Measurements from ENCODE around the gene AOPEP. TPM values are rescaled to one million over a fixed set of nuclear protein-coding genes. Genes with fewer than 3 reads are reported as not detected.
A peak's percentile ranks its signal among the peaks of the same experiment; 100 is the strongest.
"Not testable (repeated sequence)": the region's sequence is repeated elsewhere in the genome, so short reads cannot be mapped to it uniquely, and the experiment has no call there.

The AOPEP gene
- total and polyA plus RNA-seq, 2 of the 13 experiments (the other 11 are each of a cell fraction or from before 2014, with no cell fraction given): 22.2 to 41.6 TPM

DNA sequence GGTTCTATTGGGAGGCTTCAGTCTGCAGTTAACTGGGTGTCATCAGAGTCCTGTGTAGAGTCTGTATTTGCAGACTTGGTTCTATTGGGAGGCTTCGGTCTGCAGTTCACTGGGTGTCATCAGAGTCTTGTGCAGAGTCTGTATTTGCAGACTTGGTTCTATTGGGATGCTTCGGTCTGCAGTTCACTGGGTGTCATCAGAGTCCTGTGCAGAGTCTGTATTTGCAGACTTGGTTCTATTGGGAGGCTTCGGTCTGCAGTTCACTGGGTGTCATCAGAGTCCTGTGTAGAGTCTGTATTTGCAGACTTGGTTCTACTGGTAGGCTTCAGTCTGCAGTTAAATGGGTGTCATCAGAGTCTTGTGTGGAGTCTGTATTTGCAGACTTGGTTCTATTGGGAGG is 239.5 kb downstream of the AOPEP start (continued):
- TF ChIP-seq HNF4G (IDR thresholded peaks at IDR 0.05; ENCODE audit: borderline replicate concordance, low read depth, low read length): peak; percentile 22; the same call in 1 of the 2 replicates
- TF ChIP-seq HNF4G (CRISPR knock-in tag; IDR thresholded peaks at IDR 0.05; ENCODE audit: borderline replicate concordance, low read depth); SOX6 (IDR thresholded peaks at IDR 0.05); FOXP1 (CRISPR knock-in tag; IDR thresholded peaks at IDR 0.05); CREM (CRISPR knock-in tag; IDR thresholded peaks at IDR 0.05): not testable (repeated sequence)
- TF ChIP-seq, protein P1, sequence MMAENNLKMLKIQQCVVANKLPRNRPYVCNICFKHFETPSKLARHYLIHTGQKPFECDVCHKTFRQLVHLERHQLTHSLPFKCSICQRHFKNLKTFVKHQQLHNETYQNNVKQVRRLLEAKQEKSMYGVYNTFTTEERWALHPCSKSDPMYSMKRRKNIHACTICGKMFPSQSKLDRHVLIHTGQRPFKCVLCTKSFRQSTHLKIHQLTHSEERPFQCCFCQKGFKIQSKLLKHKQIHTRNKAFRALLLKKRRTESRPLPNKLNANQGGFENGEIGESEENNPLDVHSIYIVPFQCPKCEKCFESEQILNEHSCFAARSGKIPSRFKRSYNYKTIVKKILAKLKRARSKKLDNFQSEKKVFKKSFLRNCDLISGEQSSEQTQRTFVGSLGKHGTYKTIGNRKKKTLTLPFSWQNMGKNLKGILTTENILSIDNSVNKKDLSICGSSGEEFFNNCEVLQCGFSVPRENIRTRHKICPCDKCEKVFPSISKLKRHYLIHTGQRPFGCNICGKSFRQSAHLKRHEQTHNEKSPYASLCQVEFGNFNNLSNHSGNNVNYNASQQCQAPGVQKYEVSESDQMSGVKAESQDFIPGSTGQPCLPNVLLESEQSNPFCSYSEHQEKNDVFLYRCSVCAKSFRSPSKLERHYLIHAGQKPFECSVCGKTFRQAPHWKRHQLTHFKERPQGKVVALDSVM (CRISPR knock-in tag; IDR thresholded peaks at IDR 0.05): peak; percentile 26; the same call in 1 of the 2 replicates
- TF ChIP-seq TBX2 (CRISPR knock-in tag; IDR thresholded peaks at IDR 0.05; ENCODE audit: borderline replicate concordance): peak; percentile 30; the same call in 1 of the 2 replicates
- TF ChIP-seq, protein P2, sequence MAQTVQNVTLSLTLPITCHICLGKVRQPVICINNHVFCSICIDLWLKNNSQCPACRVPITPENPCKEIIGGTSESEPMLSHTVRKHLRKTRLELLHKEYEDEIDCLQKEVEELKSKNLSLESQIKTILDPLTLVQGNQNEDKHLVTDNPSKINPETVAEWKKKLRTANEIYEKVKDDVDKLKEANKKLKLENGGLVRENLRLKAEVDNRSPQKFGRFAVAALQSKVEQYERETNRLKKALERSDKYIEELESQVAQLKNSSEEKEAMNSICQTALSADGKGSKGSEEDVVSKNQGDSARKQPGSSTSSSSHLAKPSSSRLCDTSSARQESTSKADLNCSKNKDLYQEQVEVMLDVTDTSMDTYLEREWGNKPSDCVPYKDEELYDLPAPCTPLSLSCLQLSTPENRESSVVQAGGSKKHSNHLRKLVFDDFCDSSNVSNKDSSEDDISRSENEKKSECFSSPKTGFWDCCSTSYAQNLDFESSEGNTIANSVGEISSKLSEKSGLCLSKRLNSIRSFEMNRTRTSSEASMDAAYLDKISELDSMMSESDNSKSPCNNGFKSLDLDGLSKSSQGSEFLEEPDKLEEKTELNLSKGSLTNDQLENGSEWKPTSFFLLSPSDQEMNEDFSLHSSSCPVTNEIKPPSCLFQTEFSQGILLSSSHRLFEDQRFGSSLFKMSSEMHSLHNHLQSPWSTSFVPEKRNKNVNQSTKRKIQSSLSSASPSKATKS (CRISPR knock-in tag; IDR thresholded peaks at IDR 0.05): 0 out of 2 replicates have a peak, but pooled peaks have one; percentile 45
- TF ChIP-seq SOX6 (CRISPR knock-in tag; IDR thresholded peaks at IDR 0.05): peak; percentile 56
- peak; percentile 37; the same call in 1 of the 2 replicates for TF ChIP-seq FOXP1 (IDR thresholded peaks at IDR 0.05)
- peak; percentile 26; the same call in 1 of the 2 replicates for TF ChIP-seq ZMYM4 (CRISPR knock-in tag; IDR thresholded peaks at IDR 0.05)
- TF ChIP-seq CREM (IDR thresholded peaks at IDR 0.05): 0 out of 2 replicates have a peak, but pooled peaks have one; percentile 20
- peak; percentile 45 for TF ChIP-seq STAG1 (CRISPR knock-in tag; IDR thresholded peaks at IDR 0.05)
- TF ChIP-seq, protein P3, sequence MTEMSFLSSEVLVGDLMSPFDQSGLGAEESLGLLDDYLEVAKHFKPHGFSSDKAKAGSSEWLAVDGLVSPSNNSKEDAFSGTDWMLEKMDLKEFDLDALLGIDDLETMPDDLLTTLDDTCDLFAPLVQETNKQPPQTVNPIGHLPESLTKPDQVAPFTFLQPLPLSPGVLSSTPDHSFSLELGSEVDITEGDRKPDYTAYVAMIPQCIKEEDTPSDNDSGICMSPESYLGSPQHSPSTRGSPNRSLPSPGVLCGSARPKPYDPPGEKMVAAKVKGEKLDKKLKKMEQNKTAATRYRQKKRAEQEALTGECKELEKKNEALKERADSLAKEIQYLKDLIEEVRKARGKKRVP (CRISPR knock-in tag; IDR thresholded peaks at IDR 0.05): peak in 1 of 2 experiments; percentile 41; a peak in 1 of 4 replicates
- TF ChIP-seq, protein P4, sequence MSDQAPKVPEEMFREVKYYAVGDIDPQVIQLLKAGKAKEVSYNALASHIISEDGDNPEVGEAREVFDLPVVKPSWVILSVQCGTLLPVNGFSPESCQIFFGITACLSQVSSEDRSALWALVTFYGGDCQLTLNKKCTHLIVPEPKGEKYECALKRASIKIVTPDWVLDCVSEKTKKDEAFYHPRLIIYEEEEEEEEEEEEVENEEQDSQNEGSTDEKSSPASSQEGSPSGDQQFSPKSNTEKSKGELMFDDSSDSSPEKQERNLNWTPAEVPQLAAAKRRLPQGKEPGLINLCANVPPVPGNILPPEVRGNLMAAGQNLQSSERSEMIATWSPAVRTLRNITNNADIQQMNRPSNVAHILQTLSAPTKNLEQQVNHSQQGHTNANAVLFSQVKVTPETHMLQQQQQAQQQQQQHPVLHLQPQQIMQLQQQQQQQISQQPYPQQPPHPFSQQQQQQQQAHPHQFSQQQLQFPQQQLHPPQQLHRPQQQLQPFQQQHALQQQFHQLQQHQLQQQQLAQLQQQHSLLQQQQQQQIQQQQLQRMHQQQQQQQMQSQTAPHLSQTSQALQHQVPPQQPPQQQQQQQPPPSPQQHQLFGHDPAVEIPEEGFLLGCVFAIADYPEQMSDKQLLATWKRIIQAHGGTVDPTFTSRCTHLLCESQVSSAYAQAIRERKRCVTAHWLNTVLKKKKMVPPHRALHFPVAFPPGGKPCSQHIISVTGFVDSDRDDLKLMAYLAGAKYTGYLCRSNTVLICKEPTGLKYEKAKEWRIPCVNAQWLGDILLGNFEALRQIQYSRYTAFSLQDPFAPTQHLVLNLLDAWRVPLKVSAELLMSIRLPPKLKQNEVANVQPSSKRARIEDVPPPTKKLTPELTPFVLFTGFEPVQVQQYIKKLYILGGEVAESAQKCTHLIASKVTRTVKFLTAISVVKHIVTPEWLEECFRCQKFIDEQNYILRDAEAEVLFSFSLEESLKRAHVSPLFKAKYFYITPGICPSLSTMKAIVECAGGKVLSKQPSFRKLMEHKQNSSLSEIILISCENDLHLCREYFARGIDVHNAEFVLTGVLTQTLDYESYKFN (CRISPR knock-in tag; conservative IDR thresholded peaks at IDR 0.05): peak; percentile 26; the same call in 1 of the 2 replicates
- peak; percentile 53 for TF ChIP-seq SMC3 (IDR thresholded peaks at IDR 0.05; ENCODE audit: low read length)
- 0 out of 2 replicates have a peak, but pooled peaks have one; percentile 12 for TF ChIP-seq SALL1 (CRISPR knock-in tag; IDR thresholded peaks at IDR 0.05)
